HepG2 (cell line): ENCODE measurements around the gene EYA4. TPM values are rescaled to one million over a fixed set of nuclear protein-coding genes. Genes with fewer than 3 reads are reported as not detected.

Experiments used
- ATAC-seq: fragments of 200-7000 bp; cut with Tn5 transposase; 3 replicates; pipeline ENCODE4 v1.9.1; 2020; ENCODE audit warnings: mild to moderate bottlenecking, moderate library complexity
- BruUV-seq: library from RNA; stranded (reverse); fragments of 400-500 nt; replicated peaks from 2 replicates; lab custom pipeline; 2021; lab: Mats Ljungman, UMichigan
- CTCF ChIA-PET: fragments of 300-600 bp; formaldehyde crosslinking; extraction: SDS; loops from one replicate; lab custom pipeline; 2021; ENCODE audit warnings: low total read pairs, inconsistent platforms, low intra/inter-chr PET ratio; lab: Yijun Ruan, JAX
- POLR2A ChIA-PET: fragments of 350-600 bp; sonication (Branson Sonifier 250); formaldehyde crosslinking; loops from one replicate; lab custom pipeline; 2020; ENCODE audit warnings: antibody characterized with exemption, inconsistent platforms; lab: Yijun Ruan, JAX
- DNase-seq: peaks from one replicate; pipeline ENCODE4 v3.0.0-alpha.2; 2015; ENCODE audit warnings: low spot score
- FAIRE-seq: peaks from 3 replicates; lab custom pipeline; 2011; peaks lifted over from hg19 to GRCh38; lab: Jason Lieb, UNC
- H2AFZ ChIP-seq: one replicate; pipeline ENCODE4 v1.6.1; 2011; ENCODE audit warnings: low read length, inconsistent platforms
- H3K27ac ChIP-seq: fragments of 300-600 bp; 3 replicates; pipeline ENCODE4 v1.8.0; 2011; ENCODE audit warnings: mixed run types, mild to moderate bottlenecking, mixed read lengths, low read length, inconsistent platforms; ENCODE audit not compliant: insufficient read depth; ENCODE audit errors: extremely low read length
- H3K27me3 ChIP-seq, 2 experiments: fragments of 200-600 bp in 1 of 2; 2 replicates in 1 of 2; 3 replicates in 1 of 2; pipeline versions ENCODE4 v1.6.0 to v1.8.0; 2011; ENCODE audit warnings: low read length in 2 of 2, mild to moderate bottlenecking in 2 of 2, moderate library complexity in 2 of 2, inconsistent platforms in 1 of 2; ENCODE audit not compliant: insufficient read depth in 2 of 2, control insufficient read depth in 1 of 2
- H3K36me3 ChIP-seq, 2 experiments: fragments of 200-600 bp in 1 of 2; replicated peaks in 1 of 2; 2 replicates in 1 of 2; 3 replicates in 1 of 2; pipeline versions ENCODE4 v1.5.1 to v1.8.0; 2011; ENCODE audit warnings: low read length in 2 of 2, inconsistent platforms in 1 of 2; ENCODE audit not compliant: insufficient read depth in 2 of 2, control insufficient read depth in 1 of 2
- H3K4me1 ChIP-seq: 2 replicates; pipeline ENCODE4 v1.5.1; 2012; ENCODE audit warnings: low read length, inconsistent platforms; ENCODE audit not compliant: insufficient read depth
- H3K4me2 ChIP-seq: 2 replicates; pipeline ENCODE4 v1.6.0; 2011; ENCODE audit warnings: low read depth, low read length, inconsistent platforms
- H3K4me3 ChIP-seq, 3 experiments: fragments of 200-600 bp in 1 of 3; sonication (generic), shearing (Covaris generic) in 1 of 3; replicated peaks in 1 of 3; 2 replicates each; pipeline ENCODE4 v1.5.1; 2011 to 2016; ENCODE audit warnings: low read length in 3 of 3, inconsistent platforms in 2 of 3, low read depth in 2 of 3, mild to moderate bottlenecking in 2 of 3, control low read depth in 1 of 3, mixed read lengths in 1 of 3; ENCODE audit not compliant: insufficient read depth in 1 of 3
- H3K79me2 ChIP-seq: one replicate; pipeline ENCODE4 v1.6.1; 2011; ENCODE audit warnings: low read length, inconsistent platforms; ENCODE audit not compliant: insufficient read depth
- H3K9ac ChIP-seq: 2 replicates; pipeline ENCODE4 v1.6.0; 2011; ENCODE audit warnings: mild to moderate bottlenecking, low read depth, low read length, inconsistent platforms; ENCODE audit not compliant: insufficient read depth
- H3K9me3 ChIP-seq: 2 replicates; pipeline ENCODE4 v1.5.1; 2012; ENCODE audit warnings: mild to moderate bottlenecking, low read length
- H4K20me1 ChIP-seq: 2 replicates; pipeline ENCODE4 v1.6.0; 2011; ENCODE audit warnings: inconsistent platforms, mild to moderate bottlenecking, low read length, moderate library complexity; ENCODE audit not compliant: insufficient read depth
- ATRX ChIP-seq: sonication (generic); formaldehyde crosslinking; IDR thresholded peaks from 2 replicates; pipeline ENCODE4 v1.4.0; 2020; ENCODE audit warnings: missing genetic modification reagents, borderline replicate concordance
- PCBP2 ChIP-seq: fragments of 200-400 bp; formaldehyde crosslinking; optimal IDR thresholded peaks from 2 replicates; pipeline ENCODE3; 2018; ENCODE audit warnings: low read length, low read depth; ENCODE audit not compliant: poor library complexity, severe bottlenecking
- RERE ChIP-seq: IDR thresholded peaks from 2 replicates; pipeline ENCODE4 v1.6.1; 2016; ENCODE audit warnings: low read depth, missing genetic modification reagents, missing compliant biosample characterization
- SNAPC4 ChIP-seq: sonication (generic); formaldehyde crosslinking; IDR thresholded peaks from 2 replicates; pipeline ENCODE4 v1.4.0; 2020; ENCODE audit warnings: mild to moderate bottlenecking, missing genetic modification reagents
- ZSCAN25 ChIP-seq: sonication (generic); formaldehyde crosslinking; IDR thresholded peaks from 2 replicates; pipeline ENCODE4 v1.8.0; 2022; ENCODE audit warnings: mild to moderate bottlenecking, missing genetic modification reagents
- ZUFSP ChIP-seq: sonication (generic); formaldehyde crosslinking; IDR thresholded peaks from 2 replicates; pipeline ENCODE4 v1.9.0; 2021; ENCODE audit warnings: missing genetic modification reagents, mild to moderate bottlenecking, borderline replicate concordance
- WGBS: methylation state at CpG from one replicate; pipeline ENCODE4 v1.1.6; 2017; ENCODE audit warnings: low lambda C conversion rate; 5-methylcytosine and 5-hydroxymethylcytosine counted together
- in situ Hi-C: cut with HindIII; loops from 2 replicates; pipeline ENCODE4 v1.10.0; 2017; ENCODE audit warnings: low pct_unique_long_range_greater_than_20kb; ENCODE audit not compliant: extremely low pct_ligation_motif_present
- intact Hi-C: fragments of 100-400 bp; cut with micrococcal nuclease; formaldehyde crosslinking; loops from one replicate; pipeline ENCODE4 v1.10.0; 2022; ENCODE audit not compliant: unreplicated experiment
- polyA plus RNA-seq, 8 experiments: library from polyadenylated mRNA; depleted of rRNA in 3 of 8; stranded (reverse) in 7 of 8; unstranded in 1 of 8; fragments of >200 nt; fragmentation: Illumina TruSeq in 4 of 8; extraction: Trizol in 4 of 8; gene quantifications; 2 replicates each; pipeline versions ENCODE4 v1.2.1 to v1.2.3, GENCODE V29; 2011 to 2016; ENCODE audit warnings: low read depth in 4 of 8, missing spikeins in 1 of 8, mixed read lengths in 1 of 8; ENCODE audit not compliant: insufficient read depth in 1 of 8
- total RNA-seq, 5 experiments: library from RNA; depleted of rRNA; stranded (reverse); fragments of >200 nt; fragmentation: Illumina TruSeq; extraction: Trizol; gene quantifications; 2 replicates each; pipeline ENCODE4 v1.2.3, GENCODE V29; 2016; ENCODE audit warnings: low read depth in 1 of 5
- TF ChIP-seq, protein P1 (sequence below): sonication (generic); formaldehyde crosslinking; IDR thresholded peaks from 2 replicates; pipeline ENCODE4 v1.5.1; 2020; ENCODE audit warnings: missing genetic modification reagents, mild to moderate bottlenecking, borderline replicate concordance
- TF ChIP-seq, protein P2 (sequence below): IDR thresholded peaks from 2 replicates; pipeline ENCODE4 v1.6.1; 2018; ENCODE audit warnings: missing genetic modification reagents

Gene EYA4
- total and polyA plus RNA-seq, 2 of the 13 experiments (the other 11 are each of a cell fraction or from before 2014, with no cell fraction given) = not detected

GRCh38 chr6:133571681-133572080, 330.5 kb downstream of the EYA4 start (continued):
- TF ChIP-seq SNAPC4 (CRISPR knock-in tag) = no peak

GRCh38 chr6:133577851-133578250, 336.7 kb downstream of the EYA4 start:
- Histone ChIP-seq H3K4me3 (no peak overlapping the region), H2AFZ (no peak overlapping the region), H4K20me1 (no peaks in the 10 kb centered on the region), H3K27me3 (peaks cover 0 to 4% of the 10 kb centered on the region in 2 experiments; a peak in 2 of 5 replicates), H3K4me2 (no peak overlapping the region), H3K79me2 (no peaks in the 10 kb centered on the region), H3K9me3 (no peaks in the 10 kb centered on the region), H3K4me1 (no peaks in the 10 kb centered on the region), H3K27ac (no peak overlapping the region), H3K9ac (no peak overlapping the region), H3K36me3 (no peaks in the 10 kb centered on the region)
- POLR2A ChIA-PET = no interaction called here
- no peak for FAIRE-seq
- DNase-seq = no peak
- in situ Hi-C loops (no loop called here), intact Hi-C loops (no loop called here)
- BruUV-seq = no TSS peak
- CTCF ChIA-PET = no interaction called here
- ATAC-seq = no peak
- WGBS = 0% methylated on average over 1 of the region's 1 CpG
- TF ChIP-seq PCBP2 = no peak
- TF ChIP-seq, protein P1, sequence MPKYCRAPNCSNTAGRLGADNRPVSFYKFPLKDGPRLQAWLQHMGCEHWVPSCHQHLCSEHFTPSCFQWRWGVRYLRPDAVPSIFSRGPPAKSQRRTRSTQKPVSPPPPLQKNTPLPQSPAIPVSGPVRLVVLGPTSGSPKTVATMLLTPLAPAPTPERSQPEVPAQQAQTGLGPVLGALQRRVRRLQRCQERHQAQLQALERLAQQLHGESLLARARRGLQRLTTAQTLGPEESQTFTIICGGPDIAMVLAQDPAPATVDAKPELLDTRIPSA (CRISPR knock-in tag) = no peak
- no peak for TF ChIP-seq ATRX
- TF ChIP-seq, protein P2, sequence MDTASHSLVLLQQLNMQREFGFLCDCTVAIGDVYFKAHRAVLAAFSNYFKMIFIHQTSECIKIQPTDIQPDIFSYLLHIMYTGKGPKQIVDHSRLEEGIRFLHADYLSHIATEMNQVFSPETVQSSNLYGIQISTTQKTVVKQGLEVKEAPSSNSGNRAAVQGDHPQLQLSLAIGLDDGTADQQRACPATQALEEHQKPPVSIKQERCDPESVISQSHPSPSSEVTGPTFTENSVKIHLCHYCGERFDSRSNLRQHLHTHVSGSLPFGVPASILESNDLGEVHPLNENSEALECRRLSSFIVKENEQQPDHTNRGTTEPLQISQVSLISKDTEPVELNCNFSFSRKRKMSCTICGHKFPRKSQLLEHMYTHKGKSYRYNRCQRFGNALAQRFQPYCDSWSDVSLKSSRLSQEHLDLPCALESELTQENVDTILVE = no peak
- TF ChIP-seq ZSCAN25 (CRISPR knock-in tag) = no peak
- no peak for TF ChIP-seq RERE (CRISPR knock-in tag)
- no peak for TF ChIP-seq ZUFSP (CRISPR knock-in tag)
